Endothelial cell of umbilical vein (primary cell): ENCODE measurements around the gene LRP1B. TPM values are rescaled to one million over a fixed set of nuclear protein-coding genes. Genes with fewer than 3 reads are reported as not detected.

ENCODE experiments used
- BruUV-seq: library from RNA; stranded (reverse); fragments of 400-500 nt; replicated peaks from 2 replicates; lab custom pipeline; 2021; lab: Mats Ljungman, UMichigan
- CTCF ChIA-PET: fragments of 300-600, 350-600 bp; sonication (Branson Sonifier 250); formaldehyde crosslinking; loops from one replicate; lab custom pipeline; 2021; ENCODE audit warnings: antibody characterized with exemption, inconsistent platforms; lab: Charles Lee
- POLR2A ChIA-PET: fragments of 300-600, 350-600 bp; sonication (Branson Sonifier 250); formaldehyde crosslinking; loops from one replicate; lab custom pipeline; 2021; ENCODE audit warnings: antibody characterized with exemption, inconsistent platforms; lab: Charles Lee
- DNase-seq: peaks from one replicate; pipeline ENCODE4 v3.0.0-alpha.2; 2011; ENCODE audit warnings: low read depth, low spot score
- FAIRE-seq: peaks from 2 replicates; lab custom pipeline; 2011; peaks lifted over from hg19 to GRCh38; lab: Jason Lieb, UNC
- H2AFZ ChIP-seq: 2 replicates; pipeline ENCODE4 v1.6.0; 2012; ENCODE audit warnings: low read depth, low read length, control low read depth, inconsistent platforms
- H3K27ac ChIP-seq: 2 replicates; pipeline ENCODE4 v1.5.1; 2011; ENCODE audit warnings: low read depth, mild to moderate bottlenecking, control low read depth, low read length, moderate library complexity; ENCODE audit not compliant: insufficient read depth
- H3K27me3 ChIP-seq, 2 experiments: 2 replicates each; pipeline versions ENCODE4 v1.6.0 to v1.6.1; 2011; ENCODE audit warnings: low read length in 2 of 2, mixed read lengths in 1 of 2; ENCODE audit not compliant: control insufficient read depth in 2 of 2, insufficient read depth in 2 of 2
- H3K36me3 ChIP-seq, 2 experiments: 2 replicates in 1 of 2; 3 replicates in 1 of 2; pipeline ENCODE4 v1.5.1; 2011; ENCODE audit warnings: low read length in 2 of 2, mild to moderate bottlenecking in 1 of 2, moderate library complexity in 1 of 2; ENCODE audit not compliant: control insufficient read depth in 2 of 2, insufficient read depth in 2 of 2; ENCODE audit errors: extremely low read depth in 1 of 2
- H3K4me1 ChIP-seq: 3 replicates; pipeline ENCODE4 v1.5.1; 2011; ENCODE audit warnings: mild to moderate bottlenecking, low read length; ENCODE audit not compliant: control insufficient read depth, insufficient read depth; ENCODE audit errors: extremely low read depth
- H3K4me2 ChIP-seq: 2 replicates; pipeline ENCODE4 v1.6.1; 2011; ENCODE audit warnings: low read length, control low read depth, mixed read lengths; ENCODE audit not compliant: insufficient read depth
- H3K4me3 ChIP-seq, 3 experiments: fragments of 200-600 bp in 1 of 3; sonication (generic), shearing (Covaris generic) in 1 of 3; replicated peaks in 1 of 3; 2 replicates each; pipeline ENCODE4 v1.5.1; 2011 to 2016; ENCODE audit warnings: control low read depth in 3 of 3, low read length in 3 of 3, mild to moderate bottlenecking in 2 of 3, inconsistent platforms in 1 of 3, low read depth in 1 of 3, moderate library complexity in 1 of 3; ENCODE audit not compliant: insufficient read depth in 1 of 3
- H3K79me2 ChIP-seq: 2 replicates; pipeline ENCODE4 v1.6.0; 2012; ENCODE audit warnings: low read length, inconsistent platforms; ENCODE audit not compliant: control insufficient read depth, insufficient read depth
- H3K9ac ChIP-seq: replicated peaks from 2 replicates; pipeline ENCODE3; 2011; ENCODE audit warnings: low read length, control low read depth; ENCODE audit not compliant: insufficient read depth; ENCODE audit errors: extremely low read depth
- H3K9me1 ChIP-seq: replicated peaks from 3 replicates; pipeline ENCODE4 v1.6.0; 2011; ENCODE audit warnings: mild to moderate bottlenecking, low read length; ENCODE audit not compliant: control insufficient read depth, insufficient read depth; ENCODE audit errors: extremely low read depth
- H3K9me3 ChIP-seq: replicated peaks from 2 replicates; pipeline ENCODE4 v1.5.1; 2012; ENCODE audit warnings: low read length, inconsistent platforms; ENCODE audit not compliant: control insufficient read depth, insufficient read depth
- H4K20me1 ChIP-seq: replicated peaks from 2 replicates; pipeline ENCODE3; 2011; ENCODE audit warnings: mild to moderate bottlenecking, low read length; ENCODE audit not compliant: control insufficient read depth, insufficient read depth; ENCODE audit errors: extremely low read depth
- CTCF ChIP-seq, 2 donors: IDR thresholded peaks; 1 replicate in 1 of 2; 2 replicates in 1 of 2; pipeline ENCODE4 v1.5.1; 2011; ENCODE audit warnings: low read length in 2 of 2, mild to moderate bottlenecking in 2 of 2, moderate library complexity in 2 of 2, control low read depth in 1 of 2, inconsistent platforms in 1 of 2, low read depth in 1 of 2; ENCODE audit not compliant: insufficient read depth in 1 of 2; ENCODE audit errors: extremely low read depth in 1 of 2
- EZH2 ChIP-seq: IDR thresholded peaks from 2 replicates; pipeline ENCODE4 v1.6.1; 2012; ENCODE audit warnings: borderline replicate concordance, low read depth, mild to moderate bottlenecking, moderate library complexity, low read length, inconsistent platforms; ENCODE audit not compliant: severe bottlenecking
- FOS ChIP-seq: IDR thresholded peaks from 2 replicates; pipeline ENCODE4 v1.6.1; 2011; ENCODE audit warnings: mild to moderate bottlenecking, low read length, moderate library complexity, borderline replicate concordance; ENCODE audit not compliant: insufficient read depth
- GATA2 ChIP-seq: IDR thresholded peaks from 2 replicates; pipeline ENCODE4 v1.7.0; 2011; ENCODE audit warnings: low read depth, mild to moderate bottlenecking, moderate library complexity, mixed read lengths, low read length; ENCODE audit not compliant: insufficient read length, insufficient read depth
- JUN ChIP-seq: IDR thresholded peaks from 2 replicates; pipeline ENCODE4 v1.6.1; 2011; ENCODE audit warnings: borderline replicate concordance, low read depth; ENCODE audit not compliant: insufficient read length, insufficient read depth
- MAX ChIP-seq: IDR thresholded peaks from 2 replicates; pipeline ENCODE4 v1.6.1; 2011; ENCODE audit not compliant: insufficient read depth, insufficient read length
- MYC ChIP-seq: IDR thresholded peaks from one replicate; pipeline ENCODE4 v1.6.1; 2011; ENCODE audit warnings: mild to moderate bottlenecking, low read depth, low read length
- POLR2A ChIP-seq: IDR thresholded peaks from 2 replicates; pipeline ENCODE4 v1.6.1; 2012; ENCODE audit warnings: low read depth, mild to moderate bottlenecking, control low read depth, low read length
- POLR2AphosphoS5 ChIP-seq: IDR thresholded peaks from 2 replicates; pipeline ENCODE4 v1.6.1; 2012; ENCODE audit warnings: low read depth, mild to moderate bottlenecking, control low read depth, low read length, moderate library complexity; ENCODE audit not compliant: insufficient read depth
- dilution Hi-C: fragments of 300-500 bp; cut with MboI; formaldehyde crosslinking; loops from one replicate; pipeline ENCODE4 v1.15.0; 2019; ENCODE audit warnings: low sequenced_read_pairs; ENCODE audit not compliant: extremely low pct_ligation_motif_present
- intact Hi-C: fragments of 100-400 bp; cut with micrococcal nuclease; formaldehyde crosslinking; loops from one replicate; pipeline ENCODE4 v1.10.0; 2022
- polyA plus RNA-seq, 4 experiments: library from polyadenylated mRNA; depleted of rRNA in 3 of 4; stranded (reverse) in 3 of 4; unstranded in 1 of 4; fragments of >200 nt; gene quantifications; 2 replicates each; pipeline versions ENCODE4 v1.2.1 to v1.2.3, GENCODE V29; 2011 to 2012; ENCODE audit warnings: missing spikeins in 1 of 4
- total RNA-seq: library from RNA; stranded (reverse); gene quantifications from 2 replicates; pipeline ENCODE4 v1.2.3, GENCODE V29; 2021

Gene LRP1B
- total and polyA plus RNA-seq, 2 donors (not counting 3 experiments of a cell fraction or from before 2014, with no cell fraction given), result 0.03 to 0.07 TPM

- BruUV-seq, result no TSS peak
- Histone ChIP-seq H3K9me1 (no peaks in the 10 kb centered on the region), H3K4me2 (no peak overlapping the region), H3K27ac (no peak overlapping the region), H3K4me3 (no peak overlapping the region), H3K27me3 (no peaks in the 10 kb centered on the region), H4K20me1 (no peaks in the 10 kb centered on the region), H3K9me3 (no peaks in the 10 kb centered on the region), H3K4me1 (no peaks in the 10 kb centered on the region), H3K9ac (no peak overlapping the region), H2AFZ (no peak overlapping the region), H3K36me3 (no peaks in the 10 kb centered on the region), H3K79me2 (no peaks in the 10 kb centered on the region)
- intact Hi-C loops, result no loop called here
- no peak for DNase-seq
- FAIRE-seq, result no peak
- TF ChIP-seq JUN (no peak), MAX (no peak), GATA2 (no peak), EZH2 (no peak), CTCF (IDR thresholded peaks at IDR 0.05; ENCODE audit: extremely low read depth in 1 of 2, insufficient read depth in 1 of 2, low read depth in 1 of 2, low read length in 2 of 2) (no peak), POLR2A (no peak), FOS (no peak), MYC (no peak), POLR2AphosphoS5 (no peak)
- CTCF ChIA-PET, result no interaction called here
- POLR2A ChIA-PET, result no interaction called here
- dilution Hi-C loops, result no loop called here
Observed at GRCh38 chr2:140199312-140199711, 1931.5 kb downstream of the LRP1B start.
